Ishikawa (cell line): Measurements from ENCODE around the gene SIAE.

Experiments
- CEBPB ChIP-seq: IDR thresholded peaks from 2 replicates; pipeline ENCODE4 v1.6.1; 2012
- CREB1 ChIP-seq: IDR thresholded peaks from 2 replicates; pipeline ENCODE4 v1.6.1; 2012; ENCODE audit warnings: low read depth
- EP300 ChIP-seq: IDR thresholded peaks from 2 replicates; pipeline ENCODE4 v1.6.1; 2012; ENCODE audit warnings: borderline replicate concordance
- FOXM1 ChIP-seq: IDR thresholded peaks from 2 replicates; pipeline ENCODE4 v1.6.1; 2012; ENCODE audit warnings: low read depth, borderline replicate concordance
- NFIC ChIP-seq: IDR thresholded peaks from 2 replicates; pipeline ENCODE4 v1.6.1; 2012
- RAD21 ChIP-seq: IDR thresholded peaks from 2 replicates; pipeline ENCODE4 v1.6.1; 2012; ENCODE audit warnings: low read depth
- TAF1 ChIP-seq: IDR thresholded peaks from 2 replicates; pipeline ENCODE4 v1.6.1; 2012; ENCODE audit warnings: low read depth, mild to moderate bottlenecking
- TEAD4 ChIP-seq: IDR thresholded peaks from 2 replicates; pipeline ENCODE4 v1.6.1; 2012
- YY1 ChIP-seq: IDR thresholded peaks from 2 replicates; pipeline ENCODE4 v1.6.1; 2012; ENCODE audit warnings: low read depth
- ZBTB7A ChIP-seq: IDR thresholded peaks from 2 replicates; pipeline ENCODE4 v1.6.1; 2012; ENCODE audit warnings: low read depth
- TF ChIP-seq, protein P1 (sequence below): IDR thresholded peaks from 2 replicates; pipeline ENCODE4 v1.6.1; 2012; ENCODE audit warnings: low read depth, mild to moderate bottlenecking
- TF ChIP-seq, protein P2 (sequence below): IDR thresholded peaks from 2 replicates; pipeline ENCODE4 v1.6.1; 2012
- TF ChIP-seq, protein P3 (sequence below): IDR thresholded peaks from 2 replicates; pipeline ENCODE4 v1.6.1; 2012

DNA sequence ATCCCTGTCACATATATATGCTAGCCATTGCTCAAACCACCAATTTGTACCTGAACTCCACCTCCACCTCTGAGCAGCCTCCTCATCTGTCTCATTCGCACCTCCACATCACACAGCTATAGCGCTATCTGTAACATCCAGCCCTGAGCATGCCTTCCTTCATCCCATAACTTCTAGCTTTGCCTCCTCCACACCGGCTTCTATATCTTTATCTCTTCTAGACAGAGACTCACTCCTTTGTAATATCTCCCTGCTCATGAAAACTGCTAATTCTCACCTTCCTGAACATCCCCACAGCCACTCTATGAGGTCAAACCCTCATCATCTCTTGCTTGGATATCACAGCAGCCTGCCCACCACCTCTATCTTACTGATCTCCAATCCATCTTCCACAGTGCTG is 5.9 kb downstream of the SIAE start:
- TF ChIP-seq, protein P1, sequence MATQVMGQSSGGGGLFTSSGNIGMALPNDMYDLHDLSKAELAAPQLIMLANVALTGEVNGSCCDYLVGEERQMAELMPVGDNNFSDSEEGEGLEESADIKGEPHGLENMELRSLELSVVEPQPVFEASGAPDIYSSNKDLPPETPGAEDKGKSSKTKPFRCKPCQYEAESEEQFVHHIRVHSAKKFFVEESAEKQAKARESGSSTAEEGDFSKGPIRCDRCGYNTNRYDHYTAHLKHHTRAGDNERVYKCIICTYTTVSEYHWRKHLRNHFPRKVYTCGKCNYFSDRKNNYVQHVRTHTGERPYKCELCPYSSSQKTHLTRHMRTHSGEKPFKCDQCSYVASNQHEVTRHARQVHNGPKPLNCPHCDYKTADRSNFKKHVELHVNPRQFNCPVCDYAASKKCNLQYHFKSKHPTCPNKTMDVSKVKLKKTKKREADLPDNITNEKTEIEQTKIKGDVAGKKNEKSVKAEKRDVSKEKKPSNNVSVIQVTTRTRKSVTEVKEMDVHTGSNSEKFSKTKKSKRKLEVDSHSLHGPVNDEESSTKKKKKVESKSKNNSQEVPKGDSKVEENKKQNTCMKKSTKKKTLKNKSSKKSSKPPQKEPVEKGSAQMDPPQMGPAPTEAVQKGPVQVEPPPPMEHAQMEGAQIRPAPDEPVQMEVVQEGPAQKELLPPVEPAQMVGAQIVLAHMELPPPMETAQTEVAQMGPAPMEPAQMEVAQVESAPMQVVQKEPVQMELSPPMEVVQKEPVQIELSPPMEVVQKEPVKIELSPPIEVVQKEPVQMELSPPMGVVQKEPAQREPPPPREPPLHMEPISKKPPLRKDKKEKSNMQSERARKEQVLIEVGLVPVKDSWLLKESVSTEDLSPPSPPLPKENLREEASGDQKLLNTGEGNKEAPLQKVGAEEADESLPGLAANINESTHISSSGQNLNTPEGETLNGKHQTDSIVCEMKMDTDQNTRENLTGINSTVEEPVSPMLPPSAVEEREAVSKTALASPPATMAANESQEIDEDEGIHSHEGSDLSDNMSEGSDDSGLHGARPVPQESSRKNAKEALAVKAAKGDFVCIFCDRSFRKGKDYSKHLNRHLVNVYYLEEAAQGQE: no peak
- TF ChIP-seq, protein P2, sequence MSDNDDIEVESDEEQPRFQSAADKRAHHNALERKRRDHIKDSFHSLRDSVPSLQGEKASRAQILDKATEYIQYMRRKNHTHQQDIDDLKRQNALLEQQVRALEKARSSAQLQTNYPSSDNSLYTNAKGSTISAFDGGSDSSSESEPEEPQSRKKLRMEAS: no peak
- no peak for TF ChIP-seq NFIC
- no peak for TF ChIP-seq EP300
- no peak for TF ChIP-seq RAD21
- no peak for TF ChIP-seq YY1
- no peak for TF ChIP-seq CEBPB
- TF ChIP-seq TAF1: no peak
- no peak for TF ChIP-seq ZBTB7A
- TF ChIP-seq, protein P3, sequence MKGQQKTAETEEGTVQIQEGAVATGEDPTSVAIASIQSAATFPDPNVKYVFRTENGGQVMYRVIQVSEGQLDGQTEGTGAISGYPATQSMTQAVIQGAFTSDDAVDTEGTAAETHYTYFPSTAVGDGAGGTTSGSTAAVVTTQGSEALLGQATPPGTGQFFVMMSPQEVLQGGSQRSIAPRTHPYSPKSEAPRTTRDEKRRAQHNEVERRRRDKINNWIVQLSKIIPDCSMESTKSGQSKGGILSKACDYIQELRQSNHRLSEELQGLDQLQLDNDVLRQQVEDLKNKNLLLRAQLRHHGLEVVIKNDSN: no peak
- no peak for TF ChIP-seq TEAD4
- no peak for TF ChIP-seq FOXM1
- no peak for TF ChIP-seq CREB1
